ENCODE measurements around the gene RNU5D-1.

The RNU5D-1 gene

DNA sequence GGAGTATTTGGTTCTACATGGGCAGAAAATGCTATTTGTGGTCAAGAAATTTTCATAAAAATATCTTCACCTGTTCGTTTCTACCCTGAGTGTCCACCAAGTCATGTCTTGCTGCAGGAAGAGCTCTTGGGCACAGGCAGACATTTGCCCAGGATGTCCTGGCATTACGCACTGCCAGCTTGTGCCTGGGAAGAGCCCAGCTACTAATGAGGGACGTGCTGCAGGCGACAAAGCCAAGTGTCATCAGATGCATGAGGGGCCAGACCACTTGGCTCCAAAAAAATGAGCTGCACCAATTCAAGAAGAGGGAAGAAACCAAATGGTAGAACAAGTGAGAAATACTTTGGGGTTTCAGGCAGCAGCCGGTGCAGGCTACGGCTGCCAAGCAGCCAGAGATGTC lies 12.9 kb downstream of the RNU5D-1 start:
- TF ChIP-seq, protein P1, sequence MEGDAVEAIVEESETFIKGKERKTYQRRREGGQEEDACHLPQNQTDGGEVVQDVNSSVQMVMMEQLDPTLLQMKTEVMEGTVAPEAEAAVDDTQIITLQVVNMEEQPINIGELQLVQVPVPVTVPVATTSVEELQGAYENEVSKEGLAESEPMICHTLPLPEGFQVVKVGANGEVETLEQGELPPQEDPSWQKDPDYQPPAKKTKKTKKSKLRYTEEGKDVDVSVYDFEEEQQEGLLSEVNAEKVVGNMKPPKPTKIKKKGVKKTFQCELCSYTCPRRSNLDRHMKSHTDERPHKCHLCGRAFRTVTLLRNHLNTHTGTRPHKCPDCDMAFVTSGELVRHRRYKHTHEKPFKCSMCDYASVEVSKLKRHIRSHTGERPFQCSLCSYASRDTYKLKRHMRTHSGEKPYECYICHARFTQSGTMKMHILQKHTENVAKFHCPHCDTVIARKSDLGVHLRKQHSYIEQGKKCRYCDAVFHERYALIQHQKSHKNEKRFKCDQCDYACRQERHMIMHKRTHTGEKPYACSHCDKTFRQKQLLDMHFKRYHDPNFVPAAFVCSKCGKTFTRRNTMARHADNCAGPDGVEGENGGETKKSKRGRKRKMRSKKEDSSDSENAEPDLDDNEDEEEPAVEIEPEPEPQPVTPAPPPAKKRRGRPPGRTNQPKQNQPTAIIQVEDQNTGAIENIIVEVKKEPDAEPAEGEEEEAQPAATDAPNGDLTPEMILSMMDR (IDR thresholded peaks at IDR 0.05; ENCODE audit: insufficient read depth, low read length, poor library complexity, severe bottlenecking), result no peak
- Histone ChIP-seq H3K4me3 (replicated peaks; ENCODE audit: low read depth, low read length) (no peak overlapping the region), H3K27me3 (replicated peaks; ENCODE audit: control insufficient read depth, insufficient read depth, low read length) (no peaks in the 10 kb centered on the region), H3K36me3 (ENCODE audit: control insufficient read depth, insufficient read depth, low read length) (no peaks in the 10 kb centered on the region)
- DNase-seq (ENCODE audit: extremely low read depth, insufficient read length), result no peak

DNA sequence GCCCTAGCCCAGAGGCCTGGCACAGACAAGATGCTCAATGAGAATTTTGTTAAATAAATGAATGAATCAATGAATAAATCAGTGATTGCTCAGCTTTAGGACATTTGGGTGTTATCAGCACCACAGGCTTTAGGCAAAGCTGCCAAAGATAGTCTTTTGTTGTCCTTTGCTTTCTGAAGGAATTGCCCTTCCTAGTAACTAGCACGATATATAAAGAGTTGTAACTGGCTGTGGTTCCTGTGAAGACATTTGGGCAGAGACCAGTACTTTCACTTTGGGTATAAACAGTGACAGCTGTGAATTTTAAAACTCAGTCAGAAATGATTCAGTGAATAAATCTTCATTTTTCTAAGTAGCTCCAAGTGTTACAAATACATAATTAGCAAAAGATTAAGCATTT lies 13.3 kb downstream of the RNU5D-1 start:
- no peak for DNase-seq (ENCODE audit: extremely low read depth, insufficient read length)
- no peaks in the 10 kb centered on the region for H3K27me3 ChIP-seq (replicated peaks; ENCODE audit: control insufficient read depth, insufficient read depth, low read length)
- TF ChIP-seq, protein P1 (IDR thresholded peaks at IDR 0.05; ENCODE audit: insufficient read depth, low read length, poor library complexity, severe bottlenecking), result no peak
- H3K4me3 ChIP-seq (replicated peaks; ENCODE audit: low read depth, low read length), result no peak overlapping the region
- no peaks in the 10 kb centered on the region for H3K36me3 ChIP-seq (ENCODE audit: control insufficient read depth, insufficient read depth, low read length)

DNA sequence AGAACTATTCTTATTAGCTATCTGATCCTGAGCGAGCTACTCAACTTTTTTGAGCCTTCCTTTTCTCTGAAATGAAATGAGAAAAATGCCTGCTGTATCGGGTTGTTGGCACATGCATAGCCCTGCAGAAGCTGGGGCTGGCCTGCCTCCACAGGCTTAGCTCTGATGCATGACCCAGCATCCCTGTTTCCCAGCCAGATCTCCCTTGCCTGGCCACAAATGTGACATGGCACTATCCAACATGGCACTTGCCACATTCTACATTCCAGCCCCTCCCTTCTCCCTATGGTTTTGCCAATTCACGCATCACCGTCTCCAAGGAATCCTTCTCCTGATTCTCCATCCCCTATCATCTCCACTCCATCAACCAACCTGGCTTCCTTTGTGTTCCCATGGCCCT lies 13.8 kb downstream of the RNU5D-1 start:
- no peaks in the 10 kb centered on the region for H3K27me3 ChIP-seq (replicated peaks; ENCODE audit: control insufficient read depth, insufficient read depth, low read length)
- DNase-seq (ENCODE audit: extremely low read depth, insufficient read length), result no peak
- H3K36me3 ChIP-seq (ENCODE audit: control insufficient read depth, insufficient read depth, low read length), result no peaks in the 10 kb centered on the region
- TF ChIP-seq, protein P1 (IDR thresholded peaks at IDR 0.05; ENCODE audit: insufficient read depth, low read length, poor library complexity, severe bottlenecking), result no peak
- no peak overlapping the region for H3K4me3 ChIP-seq (replicated peaks; ENCODE audit: low read depth, low read length)

- Histone ChIP-seq H3K4me3 (replicated peaks; ENCODE audit: low read depth, low read length) (no peak overlapping the region), H3K27me3 (replicated peaks; ENCODE audit: control insufficient read depth, insufficient read depth, low read length) (no peaks in the 10 kb centered on the region), H3K36me3 (ENCODE audit: control insufficient read depth, insufficient read depth, low read length) (no peaks in the 10 kb centered on the region)
- TF ChIP-seq, protein P1 (IDR thresholded peaks at IDR 0.05; ENCODE audit: insufficient read depth, low read length, poor library complexity, severe bottlenecking), result peak; percentile 94
- peak; percentile 68 for DNase-seq (ENCODE audit: extremely low read depth, insufficient read length)
Observed at GRCh38 chr1:44714944-44715571, 15.9 kb downstream of the RNU5D-1 start.

GRCh38 chr1:44714532-44714931 lies 16.4 kb downstream of the RNU5D-1 start:
- Histone ChIP-seq H3K36me3 (ENCODE audit: control insufficient read depth, insufficient read depth, low read length) (no peaks in the 10 kb centered on the region), H3K4me3 (replicated peaks; ENCODE audit: low read depth, low read length) (no peak overlapping the region), H3K27me3 (replicated peaks; ENCODE audit: control insufficient read depth, insufficient read depth, low read length) (no peaks in the 10 kb centered on the region)
- no peak for DNase-seq (ENCODE audit: extremely low read depth, insufficient read length)
- TF ChIP-seq, protein P1 (IDR thresholded peaks at IDR 0.05; ENCODE audit: insufficient read depth, low read length, poor library complexity, severe bottlenecking), result no peak

GRCh38 chr1:44713321-44713781 lies 17.6 kb downstream of the RNU5D-1 start:
- H3K27me3 ChIP-seq (replicated peaks; ENCODE audit: control insufficient read depth, insufficient read depth, low read length), result no peaks in the 10 kb centered on the region
- peak; percentile 68 for DNase-seq (ENCODE audit: extremely low read depth, insufficient read length)
- TF ChIP-seq, protein P1 (IDR thresholded peaks at IDR 0.05; ENCODE audit: insufficient read depth, low read length, poor library complexity, severe bottlenecking), result no peak

More at GRCh38 chr1:44713321-44713781, 17.6 kb downstream of the RNU5D-1 start:
- H3K36me3 ChIP-seq (ENCODE audit: control insufficient read depth, insufficient read depth, low read length), result no peaks in the 10 kb centered on the region
- H3K4me3 ChIP-seq (replicated peaks; ENCODE audit: low read depth, low read length), result no peak overlapping the region
